Parathyroid adenoma (tissue), 2 donors: ENCODE results near the gene MYO16.
"Not testable (repeated sequence)": the region's sequence is repeated elsewhere in the genome, so short reads cannot be mapped to it uniquely, and the experiment has no call there.

ENCODE experiments used
- H2AFZ ChIP-seq: fragments of 300-600 bp; sonication (generic); one replicate; pipeline ENCODE4 v1.7.0; 2017; ENCODE audit warnings: antibody characterized with exemption, mild to moderate bottlenecking
- H3K27ac ChIP-seq: fragments of 300-600 bp; sonication (generic); one replicate; pipeline ENCODE4 v1.7.0; 2017
- H3K27me3 ChIP-seq: fragments of 300-600 bp; sonication (generic); one replicate; pipeline ENCODE4 v1.7.0; 2017; ENCODE audit warnings: low read length; ENCODE audit not compliant: control insufficient read depth, insufficient read depth
- H3K36me3 ChIP-seq: fragments of 300-600 bp; sonication (generic); one replicate; pipeline ENCODE4 v1.7.0; 2017; ENCODE audit warnings: low read length; ENCODE audit not compliant: control insufficient read depth, insufficient read depth
- H3K4me1 ChIP-seq: fragments of 300-600 bp; sonication (generic); one replicate; pipeline ENCODE4 v1.7.0; 2017; ENCODE audit warnings: control low read depth
- H3K4me2 ChIP-seq: fragments of 300-600 bp; sonication (generic); one replicate; pipeline ENCODE4 v1.7.0; 2017; ENCODE audit warnings: low read length
- H3K4me3 ChIP-seq: fragments of 300-600 bp; sonication (generic); one replicate; pipeline ENCODE4 v1.7.0; 2017; ENCODE audit warnings: low read depth, low read length
- H3K79me2 ChIP-seq: fragments of 300-600 bp; sonication (generic); one replicate; pipeline ENCODE4 v1.7.0; 2017; ENCODE audit warnings: control low read depth
- H3K9ac ChIP-seq: fragments of 300-600 bp; sonication (generic); one replicate; pipeline ENCODE4 v1.7.0; 2017; ENCODE audit warnings: mild to moderate bottlenecking
- H3K9me3 ChIP-seq: fragments of 300-600 bp; sonication (generic); one replicate; pipeline ENCODE4 v1.7.0; 2017; ENCODE audit warnings: low read length; ENCODE audit not compliant: control insufficient read depth
- CTCF ChIP-seq: fragments of 300-600 bp; sonication (generic); IDR thresholded peaks from one replicate; pipeline ENCODE4 v1.7.0; 2017; ENCODE audit warnings: antibody characterized with exemption, mild to moderate bottlenecking
- donor health status: primary hyperparathyroidism.

Gene MYO16

GRCh38 chr13:109087916-109088623, 458.7 kb downstream of the MYO16 start:
- Histone ChIP-seq H3K9ac (no peak overlapping the region), H3K36me3 (no peaks in the 10 kb centered on the region), H3K27me3 (no peaks in the 10 kb centered on the region), H3K27ac (no peak overlapping the region), H3K4me2 (no peak overlapping the region), H2AFZ (no peak overlapping the region), H3K4me3 (no peak overlapping the region), H3K4me1 (no peaks in the 10 kb centered on the region), H3K79me2 (no peaks in the 10 kb centered on the region), H3K9me3 (no peaks in the 10 kb centered on the region)
- TF ChIP-seq CTCF, result no peak

- Histone ChIP-seq H3K4me1 (no peaks in the 10 kb centered on the region), H3K9ac (no peak overlapping the region), H3K4me3 (no peak overlapping the region), H2AFZ (no peak overlapping the region), H3K79me2 (no peaks in the 10 kb centered on the region), H3K4me2 (no peak overlapping the region), H3K9me3 (no peaks in the 10 kb centered on the region), H3K36me3 (no peaks in the 10 kb centered on the region), H3K27ac (no peak overlapping the region), H3K27me3 (no peaks in the 10 kb centered on the region)
- TF ChIP-seq CTCF, result no peak
Observed at GRCh38 chr13:109088624-109088917, 459.2 kb downstream of the MYO16 start.

- no peak for TF ChIP-seq CTCF
- no peaks in the 10 kb centered on the region for H3K79me2 ChIP-seq
- H3K9me3 ChIP-seq, result no peaks in the 10 kb centered on the region
- H3K4me3 ChIP-seq, result no peak overlapping the region
- H3K9ac ChIP-seq, result no peak overlapping the region
- no peaks in the 10 kb centered on the region for H3K27me3 ChIP-seq
- H3K27ac ChIP-seq, result no peak overlapping the region
- no peaks in the 10 kb centered on the region for H3K4me1 ChIP-seq
- no peak overlapping the region for H2AFZ ChIP-seq
- H3K36me3 ChIP-seq, result no peaks in the 10 kb centered on the region
- no peak overlapping the region for H3K4me2 ChIP-seq
Observed at GRCh38 chr13:109090796-109091195, 461.4 kb downstream of the MYO16 start.

GRCh38 chr13:109091249-109091648, 461.8 kb downstream of the MYO16 start:
- H3K36me3 ChIP-seq, result no peaks in the 10 kb centered on the region
- H3K79me2 ChIP-seq, result no peaks in the 10 kb centered on the region
- H3K4me3 ChIP-seq, result no peak overlapping the region
- H2AFZ ChIP-seq, result no peak overlapping the region
- no peak overlapping the region for H3K4me2 ChIP-seq
- H3K9me3 ChIP-seq, result no peaks in the 10 kb centered on the region
- H3K9ac ChIP-seq, result no peak overlapping the region
- H3K27me3 ChIP-seq, result no peaks in the 10 kb centered on the region
- TF ChIP-seq CTCF, result no peak
- no peak overlapping the region for H3K27ac ChIP-seq
- no peaks in the 10 kb centered on the region for H3K4me1 ChIP-seq

GRCh38 chr13:109092186-109092585, 462.8 kb downstream of the MYO16 start:
- H2AFZ ChIP-seq, H3K9me3 ChIP-seq, H3K4me2 ChIP-seq, H3K36me3 ChIP-seq, H3K9ac ChIP-seq, H3K79me2 ChIP-seq, H3K4me3 ChIP-seq, H3K4me1 ChIP-seq, H3K27ac ChIP-seq, H3K27me3 ChIP-seq: not testable (repeated sequence)
